H9 (cell line): ENCODE results near the gene SPR. TPM values are rescaled to one million over a fixed set of nuclear protein-coding genes. Genes with fewer than 3 reads are reported as not detected.

Experiments used
- DNase-seq: peaks from one replicate; pipeline ENCODE4 v3.0.0-alpha.2; 2017
- H2AFZ ChIP-seq: one replicate; pipeline ENCODE4 v1.6.1; 2013; ENCODE audit warnings: mild to moderate bottlenecking, low read length, control low read depth, moderate library complexity
- H2AK5ac ChIP-seq: 2 replicates; pipeline ENCODE4 v1.6.1; 2013; ENCODE audit warnings: low read length, control low read depth, mixed read lengths; ENCODE audit not compliant: insufficient read length
- H2BK120ac ChIP-seq: one replicate; pipeline ENCODE4 v1.6.1; 2013; ENCODE audit warnings: low read depth, mild to moderate bottlenecking, low read length, control low read depth, inconsistent platforms; ENCODE audit not compliant: poor library complexity, severe bottlenecking
- H2BK12ac ChIP-seq: 2 replicates; pipeline ENCODE4 v1.6.1; 2013; ENCODE audit warnings: low read length, control low read depth, mixed read lengths, low read depth; ENCODE audit not compliant: insufficient read length
- H2BK15ac ChIP-seq: 2 replicates; pipeline ENCODE4 v1.6.1; 2013; ENCODE audit warnings: low read depth, low read length, control low read depth
- H2BK20ac ChIP-seq: one replicate; pipeline ENCODE4 v1.6.1; 2013; ENCODE audit warnings: low read depth, mild to moderate bottlenecking, low read length, control low read depth, inconsistent platforms; ENCODE audit not compliant: poor library complexity, severe bottlenecking
- H2BK5ac ChIP-seq: 2 replicates; pipeline ENCODE4 v1.6.1; 2013; ENCODE audit warnings: low read length, control low read depth, mixed read lengths; ENCODE audit not compliant: insufficient read length
- H3K14ac ChIP-seq: 2 replicates; pipeline ENCODE4 v1.6.1; 2013; ENCODE audit warnings: low read length, control low read depth; ENCODE audit not compliant: insufficient read depth
- H3K18ac ChIP-seq: 2 replicates; pipeline ENCODE4 v1.6.1; 2013; ENCODE audit warnings: low read depth, mild to moderate bottlenecking, mixed read lengths, low read length, control low read depth; ENCODE audit not compliant: insufficient read length
- H3K23ac ChIP-seq: 2 replicates; pipeline ENCODE4 v1.6.1; 2013; ENCODE audit warnings: low read length, control low read depth, mixed read lengths, low read depth; ENCODE audit not compliant: insufficient read length
- H3K23me2 ChIP-seq: 2 replicates; pipeline ENCODE4 v1.6.1; 2013; ENCODE audit warnings: low read depth, mild to moderate bottlenecking, mixed read lengths, low read length, control low read depth; ENCODE audit not compliant: insufficient read length, poor library complexity, severe bottlenecking
- H3K27ac ChIP-seq: 2 replicates; pipeline ENCODE4 v1.5.1; 2013; ENCODE audit warnings: low read length, control low read depth, mixed read lengths, low read depth; ENCODE audit not compliant: insufficient read length
- H3K27me3 ChIP-seq: 2 replicates; pipeline ENCODE4 v1.6.1; 2013; ENCODE audit warnings: low read length, control low read depth, inconsistent platforms; ENCODE audit not compliant: insufficient read depth
- H3K4ac ChIP-seq: 2 replicates; pipeline ENCODE4 v1.6.1; 2013; ENCODE audit warnings: low read depth, mild to moderate bottlenecking, control low read depth, inconsistent platforms, low read length, moderate library complexity
- H3K4me1 ChIP-seq: 2 replicates; pipeline ENCODE4 v1.6.1; 2013; ENCODE audit warnings: low read length, control low read depth, inconsistent platforms; ENCODE audit not compliant: insufficient read depth
- H3K4me2 ChIP-seq: 2 replicates; pipeline ENCODE4 v1.6.1; 2013; ENCODE audit warnings: low read length, control low read depth, mixed read lengths; ENCODE audit not compliant: insufficient read length, insufficient read depth
- H3K56ac ChIP-seq: 2 replicates; pipeline ENCODE4 v1.6.1; 2013; ENCODE audit warnings: low read depth, mild to moderate bottlenecking, mixed read lengths, low read length, control low read depth; ENCODE audit not compliant: insufficient read length
- H3K79me1 ChIP-seq: 2 replicates; pipeline ENCODE4 v1.6.1; 2013; ENCODE audit warnings: low read depth, mild to moderate bottlenecking, moderate library complexity, low read length, control low read depth, inconsistent platforms; ENCODE audit not compliant: insufficient read depth, poor library complexity, severe bottlenecking
- H3K79me2 ChIP-seq: 2 replicates; pipeline ENCODE4 v1.6.1; 2013; ENCODE audit warnings: low read length, control low read depth, inconsistent platforms; ENCODE audit not compliant: insufficient read depth
- H3K9ac ChIP-seq: 2 replicates; pipeline ENCODE4 v1.6.1; 2013; ENCODE audit warnings: low read length, control low read depth, mixed read lengths; ENCODE audit not compliant: insufficient read length; ENCODE audit errors: extremely low read depth
- H3K9me3 ChIP-seq: one replicate; pipeline ENCODE4 v1.6.1; 2013; ENCODE audit warnings: low read depth, low read length, inconsistent platforms; ENCODE audit not compliant: control insufficient read depth
- H3T11ph ChIP-seq: one replicate; pipeline ENCODE4 v1.6.1; 2013; ENCODE audit warnings: mild to moderate bottlenecking, low read length, control low read depth, inconsistent platforms
- H4K20me1 ChIP-seq: one replicate; pipeline ENCODE4 v1.6.1; 2013; ENCODE audit not compliant: control insufficient read depth, insufficient read length, insufficient read depth
- H4K5ac ChIP-seq: 2 replicates; pipeline ENCODE4 v1.6.1; 2013; ENCODE audit warnings: low read depth, mild to moderate bottlenecking, mixed read lengths, low read length, control low read depth; ENCODE audit not compliant: insufficient read length
- H4K8ac ChIP-seq: replicated peaks from 2 replicates; pipeline ENCODE4 v1.6.1; 2013; ENCODE audit warnings: low read length, control low read depth, mixed read lengths, low read depth; ENCODE audit not compliant: insufficient read length
- H4K91ac ChIP-seq: 2 replicates; pipeline ENCODE4 v1.6.1; 2013; ENCODE audit warnings: low read depth, mild to moderate bottlenecking, moderate library complexity, mixed read lengths, low read length, control low read depth; ENCODE audit not compliant: insufficient read length
- H3K27ac Mint-ChIP-seq, 3 experiments: 2 replicates in 2 of 3; 3 replicates in 1 of 3; pipeline ENCODE4 v1.8.0; 2020 to 2021; ENCODE audit warnings: mixed read lengths in 3 of 3, mild to moderate bottlenecking in 1 of 3, moderate library complexity in 1 of 3
- H3K27me3 Mint-ChIP-seq: 2 replicates; pipeline ENCODE4 v1.8.0; 2021; ENCODE audit warnings: low read depth, mild to moderate bottlenecking, moderate library complexity, mixed read lengths
- H3K36me3 Mint-ChIP-seq, 3 experiments: 2 replicates in 2 of 3; 3 replicates in 1 of 3; pipeline ENCODE4 v1.8.0; 2020 to 2021; ENCODE audit warnings: low read depth in 3 of 3, mixed read lengths in 3 of 3; ENCODE audit not compliant: insufficient read depth in 1 of 3
- H3K4me1 Mint-ChIP-seq, 2 experiments: 2 replicates each; pipeline ENCODE4 v1.8.0; 2020; ENCODE audit warnings: mixed read lengths in 2 of 2
- H3K4me3 Mint-ChIP-seq, 2 experiments: 2 replicates in 1 of 2; 3 replicates in 1 of 2; pipeline ENCODE4 v1.8.0; 2020 to 2021; ENCODE audit warnings: mild to moderate bottlenecking in 2 of 2, mixed read lengths in 2 of 2, moderate library complexity in 1 of 2
- H3K9me3 Mint-ChIP-seq, 2 experiments: 2 replicates in 1 of 2; 3 replicates in 1 of 2; pipeline ENCODE4 v1.8.0; 2020; ENCODE audit warnings: mild to moderate bottlenecking in 2 of 2, mixed read lengths in 2 of 2, moderate library complexity in 1 of 2
- CTCF ChIP-seq: fragments of 200-600 bp; sonication (generic); conservative IDR thresholded peaks from 3 replicates; pipeline ENCODE4 v1.8.0; 2021; ENCODE audit warnings: antibody characterized with exemption, mild to moderate bottlenecking
- WGBS: extraction: QIAGEN DNeasy Blood & Tissue Kit; methylation state at CpG from one replicate; pipeline ENCODE4 v1.1.7; 2013; ENCODE audit warnings: missing lambda C conversion rate, low lambda C conversion rate, mixed read lengths; ENCODE audit not compliant: insufficient read length; ENCODE audit errors: extremely low coverage; 5-methylcytosine and 5-hydroxymethylcytosine counted together
- total RNA-seq: library from RNA; stranded (reverse); gene quantifications from 2 replicates; pipeline ENCODE4 v1.2.1, GENCODE V29; 2021

The SPR gene
- total RNA-seq, 1 experiment from 2014 or later: 7.3 TPM

GRCh38 chr2:72911256-72911655 is 24.0 kb downstream of the SPR start:
- H2AK5ac ChIP-seq: no peak overlapping the region
- H3K18ac ChIP-seq: no peak overlapping the region
- Mint-ChIP-seq H3K4me1 (peaks cover 18 to 26% of the 10 kb centered on the region in 2 experiments), H3K27ac (no peak overlapping the region), H3K27me3 (peaks cover 98% of the 10 kb centered on the region), H3K36me3 (peaks cover 0 to 2% (median 0%) of the 10 kb centered on the region in 3 experiments; a peak in 1 of 7 replicates), H3K4me3 (no peak overlapping the region), H3K9me3 (peaks cover 3 to 4% of the 10 kb centered on the region in 2 experiments)
- WGBS: no CpG with 5 or more reads among the region's 1 CpG
- H4K5ac ChIP-seq: no peak overlapping the region
- no peak overlapping the region for H4K91ac ChIP-seq
- H3K23ac ChIP-seq: no peak overlapping the region
- no peak overlapping the region for H4K8ac ChIP-seq
- H3K27me3 ChIP-seq: peaks cover 40% of the 10 kb centered on the region
- H3K14ac ChIP-seq: no peak overlapping the region
- H3K79me1 ChIP-seq: no peaks in the 10 kb centered on the region
- no peak overlapping the region for H2BK20ac ChIP-seq
- no peaks in the 10 kb centered on the region for H3K9me3 ChIP-seq
- H2AFZ ChIP-seq: no peak overlapping the region
- no peak overlapping the region for H2BK15ac ChIP-seq
- H3K4me2 ChIP-seq: no peak overlapping the region
- no peak for DNase-seq
- H3K23me2 ChIP-seq: peaks cover 9% of the 10 kb centered on the region
- H2BK12ac ChIP-seq: no peak overlapping the region
- H3T11ph ChIP-seq: no peak overlapping the region
- H3K27ac ChIP-seq: no peak overlapping the region
- no peaks in the 10 kb centered on the region for H3K79me2 ChIP-seq
- H4K20me1 ChIP-seq: no peaks in the 10 kb centered on the region
- H2BK5ac ChIP-seq: no peak overlapping the region
- H3K4ac ChIP-seq: no peak overlapping the region
- no peak for TF ChIP-seq CTCF
- H3K9ac ChIP-seq: no peak overlapping the region
- H2BK120ac ChIP-seq: no peak overlapping the region
- peaks cover 6% of the 10 kb centered on the region; the same call in 1 of the 2 replicates for H3K4me1 ChIP-seq
- no peak overlapping the region for H3K56ac ChIP-seq
